HG02938 (cell line): ENCODE data around the gene PSMD8.
"Not testable (repeated sequence)": the region's sequence is repeated elsewhere in the genome, so short reads cannot be mapped to it uniquely, and the experiment has no call there.

ENCODE experiments used
- ATAC-seq: cut with Tn5 transposase; IDR thresholded peaks from one replicate; pipeline ENCODE4 v1.9.1; 2021; ENCODE audit warnings: mild to moderate bottlenecking, moderate library complexity; ENCODE audit not compliant: unreplicated experiment

Gene PSMD8

DNA sequence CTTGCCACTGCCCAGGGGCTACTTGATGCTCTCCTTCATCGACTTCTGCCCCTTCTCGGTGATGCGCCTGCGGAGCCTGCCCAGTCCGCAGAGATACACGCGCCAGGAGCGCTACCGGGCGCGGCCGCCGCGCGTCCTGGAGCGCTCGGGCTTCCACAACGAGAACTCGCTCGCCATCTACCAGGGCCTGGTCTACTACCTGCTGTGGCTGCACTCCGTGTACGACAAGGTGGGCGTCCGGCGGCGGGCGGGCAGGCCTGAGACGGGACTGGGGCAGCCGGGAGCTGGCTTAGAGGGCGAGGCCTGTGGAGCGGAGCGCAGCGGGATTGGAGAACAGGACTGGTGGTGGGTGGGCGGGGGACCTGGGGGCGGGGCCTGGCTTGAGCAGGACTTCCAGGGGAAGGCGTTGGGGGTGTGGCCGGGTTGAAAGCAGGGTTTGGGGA is 12.7 kb upstream of the PSMD8 start:
- ATAC-seq: no peak

DNA sequence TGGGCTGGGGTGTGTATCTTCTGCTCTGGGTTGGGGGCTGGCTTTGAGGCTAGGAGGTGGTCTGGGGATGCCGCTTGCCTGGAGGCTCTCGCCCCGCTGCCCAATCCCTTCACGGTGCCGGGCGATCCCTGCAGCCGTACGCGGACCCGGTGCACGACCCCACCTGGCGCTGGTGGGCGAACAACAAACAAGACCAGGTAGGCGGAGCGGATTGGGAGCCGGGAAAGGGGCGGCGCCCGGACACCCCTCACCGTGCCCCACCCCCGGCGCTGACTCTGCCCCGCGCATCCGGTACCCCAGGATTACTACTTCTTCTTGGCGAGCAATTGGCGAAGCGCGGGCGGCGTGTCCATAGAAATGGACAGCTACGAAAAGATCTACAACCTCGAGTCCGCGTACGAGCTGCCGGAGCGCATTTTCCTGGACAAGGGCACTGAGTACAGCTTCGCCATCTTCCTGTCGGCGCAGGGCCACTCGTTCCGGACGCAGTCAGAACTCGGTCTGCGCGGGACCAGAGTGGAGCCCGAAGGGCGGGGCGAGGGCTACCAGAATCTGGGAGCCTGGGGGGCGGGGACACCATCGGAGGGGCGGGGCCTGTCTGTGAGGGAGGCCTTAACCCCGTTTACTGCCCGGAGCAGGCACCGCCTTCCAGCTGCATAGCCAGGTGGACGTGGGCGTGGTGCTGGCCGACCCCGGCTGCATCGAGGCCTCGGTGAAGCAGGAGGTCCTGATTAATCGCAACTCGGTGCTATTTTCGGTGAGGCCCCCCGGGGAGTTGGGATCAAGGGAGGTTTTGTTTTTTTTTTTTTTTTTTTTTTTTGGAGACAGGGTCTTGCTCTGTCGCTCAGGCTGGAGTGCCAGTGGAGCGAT is 12.1 kb upstream of the PSMD8 start:
- ATAC-seq: no peak

DNA sequence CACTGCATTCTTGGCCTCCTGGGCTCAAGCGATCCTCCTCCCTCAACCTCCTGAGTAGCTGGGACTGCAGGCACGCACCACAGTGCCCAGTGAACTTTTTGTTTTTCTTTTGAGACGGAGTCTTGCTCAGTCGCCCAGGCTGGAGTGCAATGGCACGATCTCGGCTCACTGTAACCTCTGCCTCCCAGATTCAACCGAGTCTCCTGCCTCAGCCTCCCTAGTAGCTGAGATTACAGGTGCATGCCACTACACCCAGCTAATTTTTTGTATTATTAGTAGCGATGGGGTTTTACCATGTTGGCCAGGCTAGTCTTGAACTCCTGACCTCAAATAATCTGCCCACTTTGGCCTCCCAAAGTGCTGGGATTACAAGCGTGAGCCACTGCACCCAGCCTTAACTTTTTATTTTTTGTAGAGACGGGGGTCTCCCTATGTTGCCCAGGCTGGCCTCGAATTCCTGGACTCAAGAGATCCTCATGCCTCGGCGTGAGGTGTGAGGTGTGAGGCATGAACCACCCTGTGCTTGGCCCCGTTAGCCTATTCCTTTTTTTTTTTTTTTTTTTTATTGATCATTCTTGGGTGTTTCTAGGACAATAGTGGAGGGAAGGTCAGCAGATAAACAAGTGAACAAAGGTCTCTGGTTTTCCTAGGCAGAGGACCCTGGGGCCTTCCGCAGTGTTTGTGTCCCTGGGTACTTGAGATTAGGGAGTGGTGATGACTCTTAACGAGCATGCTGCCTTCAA is 11.3 kb upstream of the PSMD8 start:
- ATAC-seq: not testable (repeated sequence)

DNA sequence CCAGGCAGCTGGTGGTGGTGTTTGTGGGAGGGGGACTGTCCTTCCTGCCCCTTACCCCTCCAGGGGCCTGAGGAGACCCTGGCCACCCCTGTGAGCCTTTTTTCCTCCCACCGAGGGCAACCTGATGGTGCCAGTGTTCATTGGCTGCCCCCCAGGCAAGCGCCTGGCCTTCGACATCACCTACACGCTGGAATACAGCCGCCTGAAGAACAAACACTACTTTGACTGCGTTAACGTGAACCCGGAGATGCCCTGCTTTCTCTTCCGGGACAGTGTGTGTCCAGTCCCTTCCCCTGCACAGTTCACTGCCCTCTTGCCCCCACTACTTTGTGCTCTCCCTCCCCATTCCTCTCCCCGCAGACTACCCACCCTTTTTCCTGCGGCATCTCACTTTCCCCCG is 7.3 kb upstream of the PSMD8 start:
- ATAC-seq: no peak

DNA sequence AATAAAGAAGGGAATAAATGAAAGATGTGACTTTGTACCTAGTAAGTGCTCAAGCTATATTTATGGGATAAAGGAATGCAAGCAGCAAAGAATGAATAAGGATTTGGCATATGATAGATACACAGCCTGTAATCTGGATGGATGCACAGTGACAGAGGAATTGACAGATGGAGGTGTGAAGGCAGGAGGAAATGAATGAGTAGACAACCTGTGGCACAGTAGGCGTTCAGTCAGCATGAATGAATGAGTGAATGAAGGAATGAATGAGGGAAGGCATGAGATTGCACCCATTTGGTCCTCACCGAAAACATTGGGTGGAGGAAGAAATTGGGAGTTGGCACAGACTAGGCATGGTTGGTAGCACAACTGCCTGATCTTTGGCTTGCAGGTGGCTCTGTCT is 4.8 kb upstream of the PSMD8 start:
- ATAC-seq: no peak

DNA sequence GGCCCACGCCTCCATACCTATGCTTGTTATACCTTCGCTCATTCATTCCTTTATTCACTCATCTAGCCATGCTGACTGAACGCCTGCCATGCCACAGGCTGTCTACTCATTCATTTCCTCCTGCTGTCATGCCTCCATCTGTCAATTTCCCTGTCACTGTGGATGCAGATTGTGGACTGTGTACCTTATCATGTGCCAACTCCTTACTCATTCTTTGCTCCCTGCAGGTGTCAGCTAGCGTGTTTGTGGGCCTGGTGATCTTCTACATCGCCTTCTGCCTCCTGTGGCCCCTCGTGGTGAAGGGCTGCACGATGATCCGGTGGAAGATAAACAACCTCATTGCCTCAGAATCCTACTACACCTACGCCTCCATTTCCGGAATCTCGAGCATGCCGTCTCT is 4.1 kb upstream of the PSMD8 start:
- ATAC-seq: no peak

DNA sequence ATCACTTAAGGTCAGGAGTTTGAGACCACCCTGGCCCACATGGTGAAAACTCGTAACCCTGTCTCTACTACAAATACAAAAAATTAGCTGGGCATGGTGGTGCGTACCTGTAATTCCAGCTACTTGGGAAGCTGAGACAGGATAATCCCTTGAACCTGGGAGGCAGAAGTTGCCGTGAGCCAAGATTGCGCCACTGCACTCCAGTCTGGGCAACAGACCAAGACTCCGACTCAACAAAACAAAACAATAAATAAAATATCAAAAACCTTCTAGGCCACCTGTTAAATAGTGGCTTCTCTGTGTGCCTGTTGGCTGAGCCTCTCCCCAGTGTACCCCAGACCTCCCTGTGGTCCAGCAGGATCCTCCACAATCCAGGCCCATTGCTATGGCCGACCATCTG is 3.3 kb upstream of the PSMD8 start:
- ATAC-seq: no peak

DNA sequence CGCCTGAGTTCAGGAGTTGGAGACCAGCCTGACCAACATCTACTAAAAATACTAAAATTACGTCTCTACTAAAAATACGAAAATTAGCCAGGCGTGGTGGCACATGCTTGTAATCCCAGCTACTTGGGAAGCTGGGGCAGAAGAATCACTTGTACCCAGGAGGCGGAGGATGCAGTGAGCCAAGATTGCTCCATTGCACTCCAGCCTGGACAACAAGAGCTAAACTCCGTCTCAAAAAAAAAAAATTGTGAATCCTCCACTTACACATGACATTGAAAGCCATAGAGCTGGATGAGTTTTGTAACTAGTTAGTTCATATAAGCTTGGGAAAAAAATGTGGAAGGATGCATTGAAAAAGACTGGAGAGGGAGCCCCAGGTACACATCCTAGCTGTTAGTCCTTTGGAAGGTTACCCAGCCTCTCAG is 452 bp upstream of the PSMD8 start:
- no peak for ATAC-seq

DNA sequence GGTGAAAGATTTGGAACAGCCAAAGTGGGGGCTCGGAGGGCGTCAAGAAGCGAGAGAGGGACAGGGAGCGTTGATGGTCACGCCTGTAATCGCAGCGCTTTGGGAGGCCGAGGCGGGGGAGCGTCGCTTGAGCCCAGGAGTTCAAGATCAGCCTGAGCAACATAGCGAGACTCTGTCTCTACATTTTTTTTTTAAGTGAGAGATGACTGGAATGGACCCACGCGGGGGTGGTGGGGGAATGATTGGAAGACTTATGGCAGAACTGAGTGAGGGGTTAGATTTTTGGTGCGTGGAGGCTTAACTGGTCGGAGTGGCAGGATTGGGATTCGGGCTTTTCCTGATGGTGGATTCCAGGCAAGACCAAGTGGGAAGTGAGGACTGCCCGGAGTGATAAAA is 725 bp downstream of the PSMD8 start:
- ATAC-seq: no peak

DNA sequence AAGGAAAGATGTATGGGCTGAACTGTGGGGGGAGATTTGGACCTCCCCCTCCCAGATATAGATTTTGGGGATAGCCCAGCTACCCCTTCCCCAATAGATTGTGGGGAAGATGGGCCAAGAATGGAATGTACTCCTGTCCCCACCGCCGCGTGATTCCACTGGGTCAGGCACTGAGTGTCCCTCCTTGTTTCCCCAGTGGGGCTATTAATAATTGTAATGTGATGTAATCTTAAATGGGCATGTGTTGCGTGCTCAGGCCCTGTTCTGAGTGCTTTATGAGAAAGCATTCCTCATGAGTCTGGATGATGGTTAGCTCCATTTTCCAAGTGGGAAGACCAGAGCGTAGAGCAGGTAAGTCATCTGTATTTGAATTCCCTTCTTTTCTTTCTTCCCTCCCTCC is 1.4 kb downstream of the PSMD8 start:
- no peak for ATAC-seq

DNA sequence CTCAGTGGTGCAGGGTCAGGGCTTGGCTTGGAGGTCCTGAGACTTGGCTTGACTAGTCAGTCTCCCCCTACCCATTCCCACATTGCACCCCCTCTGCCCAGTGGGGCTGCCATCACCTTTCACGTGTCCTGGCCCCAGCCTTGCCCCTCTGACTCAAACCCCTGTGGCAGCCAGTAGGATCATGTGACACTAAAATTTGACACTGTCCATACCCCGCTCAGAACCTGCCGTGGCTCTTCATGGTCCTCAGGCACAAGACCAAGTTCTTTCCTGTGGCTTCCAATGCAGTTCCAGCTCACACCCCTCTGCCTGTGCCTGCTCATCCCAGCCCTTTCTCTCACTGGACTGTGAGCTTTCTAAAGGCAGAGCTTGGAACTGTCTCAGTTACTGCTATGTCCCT is 2.2 kb downstream of the PSMD8 start:
- no peak for ATAC-seq

DNA sequence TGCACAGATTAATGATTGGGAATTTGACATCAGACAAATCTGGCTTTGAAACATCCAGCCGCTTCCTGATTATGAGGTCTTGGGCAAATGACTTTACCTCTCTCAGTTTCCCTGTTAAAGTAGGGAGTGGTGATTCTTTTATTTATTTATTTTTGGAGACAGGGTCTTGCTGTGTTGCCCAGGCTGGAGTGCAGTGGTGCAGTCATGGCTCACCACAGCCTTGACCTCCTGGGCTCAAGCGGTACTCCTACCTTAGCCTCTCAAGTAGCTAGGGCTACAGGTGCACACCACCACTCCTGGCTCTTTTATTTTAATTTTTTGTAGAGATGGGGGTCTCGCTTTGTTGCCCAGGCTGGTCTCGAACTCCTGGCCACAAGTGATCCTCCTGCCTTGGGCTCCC is 2.7 kb downstream of the PSMD8 start:
- no peak for ATAC-seq

DNA sequence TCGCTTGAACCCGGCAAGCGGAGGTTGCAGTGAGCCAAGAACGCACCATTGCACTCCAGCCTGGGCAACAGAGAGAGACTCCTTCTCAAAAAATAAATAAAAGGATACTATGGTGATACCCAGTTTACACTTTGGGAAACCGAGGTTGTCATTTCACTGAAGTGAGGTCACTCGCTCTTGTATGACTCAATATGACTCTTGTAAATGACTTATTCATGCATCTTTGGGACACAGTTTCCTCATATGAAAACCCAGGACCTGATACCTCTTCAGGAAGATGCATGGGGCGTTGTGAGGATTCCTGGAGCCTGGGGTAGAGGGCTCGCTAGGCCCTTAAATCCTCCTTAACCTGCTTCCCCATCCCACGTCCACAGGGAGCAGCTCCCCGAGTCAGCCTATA is 4.5 kb downstream of the PSMD8 start:
- no peak for ATAC-seq

DNA sequence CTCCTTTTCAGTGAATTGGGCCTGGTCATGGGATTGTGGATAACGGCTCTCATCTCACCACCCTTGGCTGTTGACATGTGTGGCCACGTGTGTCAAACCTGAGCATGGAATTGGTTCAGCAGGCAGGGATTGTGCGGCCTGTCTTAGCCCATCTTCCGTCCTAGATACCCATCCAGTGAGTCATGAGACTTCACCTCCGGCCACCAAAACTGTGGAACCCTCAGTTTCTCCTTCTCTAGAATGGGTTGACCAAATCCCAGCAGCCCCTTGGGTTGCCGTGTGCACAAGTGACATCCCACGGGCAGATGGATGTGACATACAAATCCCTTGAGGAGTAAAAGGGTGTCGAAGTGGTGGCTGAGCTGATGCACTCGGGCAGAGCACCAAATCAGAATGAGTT is 6.8 kb downstream of the PSMD8 start:
- ATAC-seq: no peak

DNA sequence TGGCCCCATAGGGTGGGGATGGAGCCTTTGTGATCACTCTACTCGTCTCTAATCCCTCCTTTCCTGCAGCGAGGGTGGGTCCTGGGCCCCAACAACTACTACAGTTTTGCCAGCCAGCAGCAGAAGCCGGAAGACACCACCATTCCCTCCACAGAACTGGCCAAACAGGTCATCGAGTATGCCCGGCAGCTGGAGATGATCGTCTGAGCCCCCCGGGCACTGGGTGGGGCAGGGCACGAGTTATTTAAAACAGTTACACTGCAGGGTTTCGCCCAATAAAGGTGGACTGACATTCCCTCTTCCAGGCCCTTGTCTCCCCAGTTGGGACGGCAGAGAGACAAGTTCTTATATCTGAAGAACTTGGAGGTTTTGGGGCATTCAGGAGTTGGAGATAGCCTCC is 8.8 kb downstream of the PSMD8 start:
- no peak for ATAC-seq

DNA sequence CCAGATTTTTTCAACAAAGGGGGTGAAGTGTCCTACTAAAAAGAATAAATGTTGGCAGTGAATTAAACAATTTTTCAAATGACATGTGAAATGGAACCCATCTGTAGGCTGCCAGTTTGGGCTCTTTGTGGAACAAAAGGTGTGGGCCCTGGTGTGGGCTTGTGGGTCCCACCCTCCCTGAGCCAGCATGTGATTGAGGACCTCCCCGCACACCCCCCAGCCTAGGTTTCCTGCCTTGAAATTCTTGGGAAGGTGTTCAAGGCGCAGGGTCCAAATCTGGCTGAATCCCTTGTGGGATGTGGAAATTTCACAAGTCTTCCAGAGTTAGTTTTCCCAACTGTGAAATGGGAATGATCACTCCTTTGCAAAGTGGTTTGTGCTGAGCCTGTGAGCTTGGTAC is 9.4 kb downstream of the PSMD8 start:
- no peak for ATAC-seq

DNA sequence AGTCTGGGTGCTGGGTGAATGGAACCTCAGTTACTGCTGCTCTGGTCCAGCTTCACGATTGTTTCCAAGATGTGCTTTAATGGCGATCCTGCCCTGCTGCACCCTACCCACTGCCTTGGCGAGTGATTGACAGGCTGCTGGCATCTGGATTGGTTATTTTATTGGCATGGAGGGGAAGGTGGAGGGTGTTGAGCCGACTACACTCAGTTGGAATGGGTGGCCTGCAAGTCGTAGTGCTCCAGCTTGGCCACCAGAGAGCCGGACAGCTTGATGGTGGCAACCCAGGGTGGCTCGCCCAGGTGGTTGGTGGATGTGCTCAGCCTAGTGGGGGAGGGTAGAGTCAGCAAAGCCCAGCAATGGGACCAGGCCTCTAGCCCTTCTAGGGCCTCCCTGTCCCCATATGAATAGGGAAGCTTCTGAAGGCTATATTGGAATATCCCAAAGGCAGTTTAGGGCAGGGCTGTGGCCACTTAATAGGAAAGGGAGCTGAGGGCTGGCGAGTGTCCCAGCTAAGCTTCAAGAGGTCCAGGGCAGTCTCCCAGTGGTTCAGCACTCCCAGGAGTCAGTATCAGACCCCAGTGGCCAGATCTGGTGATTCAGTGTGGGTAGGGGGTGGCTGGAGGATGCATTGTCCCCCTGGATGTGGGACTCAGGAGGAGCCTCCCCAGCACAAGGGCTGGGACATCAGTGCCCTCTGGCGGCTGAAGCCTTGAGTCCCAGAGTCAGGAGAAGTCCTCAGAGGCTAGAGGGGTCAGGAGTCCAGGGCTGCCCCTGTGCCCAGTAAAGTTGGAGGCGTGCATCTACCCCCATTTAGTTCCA is 10.0 kb downstream of the PSMD8 start:
- no peak for ATAC-seq

DNA sequence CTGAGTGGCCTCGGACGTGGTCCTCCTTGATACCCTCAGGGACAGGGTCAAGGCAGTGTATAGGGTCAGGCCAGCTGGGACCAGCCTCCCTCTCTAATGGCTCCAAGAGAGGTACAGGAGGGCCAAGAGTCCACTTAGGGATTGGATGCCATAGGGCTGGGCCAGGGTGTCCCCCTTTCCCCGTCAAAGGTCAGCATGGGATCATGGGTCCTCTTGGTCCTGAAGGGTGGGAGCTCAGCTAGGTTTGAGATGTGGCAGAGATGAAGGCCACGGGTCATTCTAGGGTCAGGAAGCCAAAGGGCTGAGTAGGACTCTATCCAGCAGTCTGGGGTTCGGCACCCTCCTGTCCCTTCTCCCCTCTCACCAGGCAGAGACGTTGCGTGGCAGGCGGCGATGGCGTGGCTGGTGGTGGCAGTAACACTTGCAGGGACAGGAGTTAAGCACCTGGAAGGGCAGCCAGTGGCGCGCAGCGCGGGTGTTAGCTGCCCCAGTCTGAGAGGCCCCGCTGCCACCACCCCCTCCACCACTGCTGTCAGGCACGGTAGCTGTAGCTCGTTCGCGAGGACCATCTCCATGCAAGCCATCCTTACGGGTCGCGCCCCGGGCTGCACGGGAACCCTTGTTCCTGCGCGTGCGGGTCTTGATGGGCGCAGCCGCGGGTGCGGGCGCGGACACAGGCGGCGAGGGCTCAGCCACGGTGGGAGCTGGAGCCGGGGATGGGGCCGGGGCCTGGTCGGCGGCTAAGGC is 10.9 kb downstream of the PSMD8 start:
- no peak for ATAC-seq

DNA sequence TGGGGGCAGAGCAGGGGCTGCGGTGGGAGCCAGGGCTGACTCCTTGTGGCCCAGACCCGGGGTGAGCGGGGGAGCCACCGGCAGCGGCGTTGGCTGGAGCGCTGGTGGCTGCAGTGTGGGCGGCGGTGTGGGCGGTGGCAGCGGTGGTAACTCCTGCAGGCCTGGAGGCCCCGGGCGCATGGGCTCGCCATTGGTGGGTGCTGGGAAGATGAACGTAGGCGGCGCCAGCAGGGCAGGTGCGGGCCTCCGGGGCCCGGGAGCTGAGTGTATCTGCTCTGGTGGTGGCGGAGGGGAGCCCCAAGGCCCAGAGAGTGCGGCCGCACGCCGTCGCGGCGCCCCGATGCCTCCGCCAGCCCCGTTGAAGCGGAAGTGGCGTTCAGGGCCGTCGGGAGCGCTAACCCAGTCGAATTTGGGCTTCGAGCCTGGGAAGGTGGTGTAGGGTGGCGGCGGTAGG is 11.5 kb downstream of the PSMD8 start:
- no peak for ATAC-seq

DNA sequence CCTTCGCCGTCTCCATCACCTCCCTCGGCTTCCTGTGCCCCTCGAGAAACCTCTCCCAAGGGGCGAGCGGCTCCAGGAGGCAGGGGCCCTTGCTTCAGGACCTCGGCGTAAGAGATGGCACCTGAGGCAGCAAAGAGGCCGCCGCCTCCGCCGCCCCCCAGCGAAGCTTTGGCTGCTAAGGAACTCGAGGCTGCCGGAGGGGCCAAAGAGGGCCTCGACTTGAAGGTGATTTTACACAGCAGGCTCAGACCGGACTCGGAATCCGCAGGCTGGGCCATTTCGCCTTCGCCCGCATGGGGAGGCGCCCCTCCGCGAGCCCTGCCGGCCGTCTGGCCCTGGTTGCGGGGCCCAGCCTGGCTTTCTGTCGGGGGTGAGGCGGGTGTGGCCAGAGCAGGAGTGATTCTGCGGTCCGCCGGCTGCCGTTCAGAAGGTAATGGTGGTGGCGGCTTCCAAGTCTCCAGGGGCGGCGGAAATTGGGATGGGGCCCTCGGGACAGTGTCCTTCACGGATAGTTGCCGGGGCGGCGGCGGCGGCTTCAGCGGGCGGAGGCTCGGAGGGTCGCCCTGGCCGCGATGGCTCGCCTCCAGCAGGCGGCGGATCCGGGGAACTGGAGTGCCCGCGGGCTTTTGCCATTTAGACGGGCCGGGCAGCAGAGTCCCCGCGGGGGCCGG is 12.1 kb downstream of the PSMD8 start:
- no peak for ATAC-seq
